ENCODE measurements around the gene CKS1B.

Gene CKS1B
- 5.8 to 17.8 (median 13.2) reads per million in 18 experiments for total RNA-seq

DNA sequence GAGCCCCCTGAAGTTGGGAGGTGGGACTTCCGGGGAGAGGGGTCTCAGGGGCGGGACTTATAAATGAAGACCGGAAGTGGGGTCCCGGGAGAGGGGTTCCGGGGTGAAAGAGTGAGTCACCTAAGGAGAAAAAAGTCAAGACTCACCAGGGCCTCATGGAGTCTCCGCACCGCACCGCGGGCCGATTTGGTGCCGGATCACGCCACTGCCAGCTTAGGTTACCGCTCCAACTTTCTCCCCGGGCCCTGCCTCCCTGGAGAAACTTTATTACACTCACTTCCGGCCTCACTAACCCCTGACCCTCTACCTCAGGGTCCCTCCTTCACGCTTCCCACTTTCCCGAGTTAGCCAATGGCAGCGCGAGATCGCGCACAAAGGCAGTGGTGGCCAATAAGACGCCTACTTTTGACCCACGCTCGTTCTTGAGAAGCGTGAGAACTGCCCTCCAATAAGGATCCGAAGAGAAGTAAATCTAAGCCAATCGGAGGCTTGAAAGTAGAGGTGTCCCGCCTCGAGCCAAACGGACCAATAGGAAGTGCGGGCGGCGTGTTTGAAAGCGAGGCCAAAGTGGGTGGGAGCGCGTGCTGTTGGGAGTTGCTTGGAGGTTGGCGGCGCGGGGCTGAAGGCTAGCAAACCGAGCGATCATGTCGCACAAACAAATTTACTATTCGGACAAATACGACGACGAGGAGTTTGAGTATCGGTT, at the start of gene CKS1B:
TSS of gene CKS1B (plus strand) at position 580 of the 706 bp plus-strand sequence. CDS start at position 645, 65 bp downstream.
- peak; percentile 100 for DNase-seq

DNA sequence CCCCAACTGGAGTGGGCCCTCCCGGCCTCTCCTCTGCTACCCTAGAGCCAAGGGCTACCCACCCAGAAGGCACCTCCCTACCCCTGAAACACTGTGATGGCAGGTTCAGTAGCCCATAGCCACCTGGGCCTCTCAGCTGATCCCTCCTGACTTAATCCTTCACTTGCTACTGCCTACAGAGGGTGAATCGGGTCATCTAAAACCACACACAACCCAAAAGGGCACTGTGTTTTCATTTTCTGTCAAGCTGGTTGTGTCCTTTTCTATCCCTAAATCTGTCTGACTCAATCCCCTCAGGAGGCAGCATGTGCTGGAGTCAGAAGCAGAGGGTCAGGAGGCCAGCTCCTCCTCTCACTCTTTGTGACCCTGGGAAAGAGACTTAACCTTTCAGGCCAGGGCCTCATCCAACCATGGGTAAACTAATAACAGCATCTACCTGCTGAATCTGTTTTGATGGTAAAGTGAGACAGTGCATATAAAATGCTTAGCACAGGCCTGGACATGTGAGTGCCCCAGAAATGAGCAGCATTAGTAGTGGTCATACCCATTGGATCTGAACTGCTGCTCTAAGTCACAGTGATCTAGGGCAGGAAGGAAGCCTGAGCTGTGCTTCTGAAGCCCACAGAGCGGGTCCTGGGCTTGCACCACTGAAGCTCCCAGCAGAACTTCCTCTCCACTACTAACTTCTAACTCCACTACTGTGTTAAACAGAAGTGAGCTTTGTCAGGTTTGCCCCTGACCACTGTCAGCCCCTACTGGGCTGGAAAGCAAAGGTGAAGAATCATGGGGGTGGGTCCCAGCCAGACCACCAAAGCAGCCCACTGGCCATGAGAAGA, 48.9 kb upstream of the CKS1B start:
- peak; percentile 16 to 52 for DNase-seq

DNA sequence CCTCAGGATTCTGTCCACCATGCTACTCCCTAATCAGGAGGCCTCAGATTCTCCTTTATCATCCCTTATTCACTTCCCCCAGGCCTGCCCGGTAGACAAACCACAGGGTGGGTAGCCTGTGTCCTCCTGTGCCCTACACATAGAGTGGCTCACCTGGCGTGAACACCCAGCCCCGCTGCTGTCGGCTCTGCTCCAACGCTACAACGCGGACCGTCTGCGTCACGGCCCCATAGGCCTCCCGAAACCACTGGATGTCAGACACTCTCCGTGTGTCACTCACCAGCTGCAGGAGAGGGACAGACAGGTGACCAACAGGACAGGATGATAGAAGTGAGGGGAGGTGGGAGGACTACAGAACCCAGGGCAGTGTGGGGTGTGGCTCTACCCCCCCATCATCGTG, 48.3 kb upstream of the CKS1B start:
- DNase-seq: no peak

DNA sequence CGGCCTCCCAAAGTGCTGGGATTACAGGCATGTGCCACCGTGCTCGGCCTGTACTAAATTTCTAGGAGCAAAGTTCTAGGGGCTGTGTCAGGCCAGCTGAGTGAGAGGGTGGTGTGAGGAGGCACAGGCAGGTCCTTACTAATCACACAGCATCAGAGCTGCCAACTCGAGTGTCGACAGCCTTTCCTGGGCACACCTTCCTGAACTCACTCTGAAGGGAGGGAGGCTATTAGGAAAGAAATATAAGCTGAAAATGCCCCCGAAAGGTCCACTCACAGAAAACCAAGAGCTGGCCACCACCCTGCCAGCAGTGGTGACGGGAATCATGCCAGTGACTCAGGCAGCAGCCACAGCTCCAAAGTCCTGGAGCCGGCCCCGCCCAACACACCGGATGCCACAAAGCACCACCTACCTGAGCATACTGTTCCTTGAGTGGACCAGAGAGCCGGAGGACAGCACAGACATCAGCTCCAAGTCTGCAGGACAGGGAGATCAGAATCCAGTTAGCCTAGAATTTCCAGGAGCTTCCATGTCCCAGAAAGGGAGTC, 42.5 kb upstream of the CKS1B start:
- DNase-seq: no peak

DNA sequence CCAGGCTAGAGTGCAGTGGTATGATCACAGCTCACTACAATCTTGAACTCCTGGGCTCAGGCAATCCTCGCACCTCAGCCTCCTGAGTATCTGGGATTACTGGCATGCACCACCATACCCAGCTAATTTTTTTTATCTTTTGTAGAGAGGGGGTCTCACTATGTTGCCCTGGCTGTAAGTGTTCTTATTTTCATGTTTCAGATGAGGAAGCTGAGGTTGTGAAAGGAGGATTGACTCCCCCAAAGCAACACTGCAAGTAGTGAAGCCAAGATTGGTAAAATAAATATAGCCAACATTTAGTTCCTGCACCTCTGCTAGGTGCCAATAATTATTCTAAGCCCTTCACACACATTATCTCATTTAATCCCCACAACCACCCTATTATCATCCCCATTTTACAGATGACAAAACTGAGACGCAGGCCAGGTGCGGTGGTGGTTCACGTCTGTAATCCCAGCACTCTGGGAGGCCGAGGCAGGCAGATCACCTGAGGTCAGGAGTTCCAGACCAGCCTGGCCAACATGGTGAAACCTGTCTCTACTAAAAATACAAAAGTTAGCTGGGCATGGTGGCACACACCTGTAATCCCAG, 40.0 kb upstream of the CKS1B start:
- DNase-seq: no peak

DNA sequence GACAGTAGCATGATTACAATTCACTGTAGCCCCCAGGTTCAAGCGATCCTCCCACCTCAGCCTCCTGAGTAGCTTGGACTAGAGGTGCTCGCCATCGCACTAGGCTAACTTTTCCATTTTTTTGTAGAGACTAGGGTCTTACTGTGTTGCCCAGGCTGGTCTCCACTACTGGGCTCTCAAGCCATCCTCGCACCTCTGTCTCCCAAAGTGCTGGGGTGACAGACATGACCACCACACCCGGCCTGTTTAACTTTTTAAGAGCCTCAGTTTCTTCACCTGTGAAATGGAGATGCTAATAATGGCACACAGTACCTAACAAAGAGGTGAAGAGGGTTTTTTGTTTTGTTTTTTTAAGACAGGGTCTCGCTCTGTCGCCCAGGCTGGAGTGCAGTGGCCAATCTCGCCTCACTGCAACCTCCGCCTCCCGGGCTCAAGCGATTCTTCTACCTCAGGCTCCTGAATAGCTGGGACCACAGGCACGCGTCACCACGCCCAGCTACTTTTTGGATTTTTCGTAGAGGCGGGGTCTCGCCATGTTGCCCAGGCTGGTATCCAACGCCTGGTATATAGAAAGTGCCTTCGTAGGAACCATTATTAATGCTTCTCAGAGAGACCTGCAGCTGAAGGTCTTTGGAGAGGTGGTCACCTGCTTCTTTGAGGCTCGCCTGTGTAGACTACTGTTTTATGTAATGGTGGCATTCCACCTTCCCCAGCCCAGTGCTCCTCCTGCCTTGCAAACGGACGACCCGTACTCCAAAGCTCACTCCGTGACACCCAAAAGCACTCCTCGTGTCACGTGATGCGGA, 38.5 kb upstream of the CKS1B start:
- no peak for DNase-seq

DNA sequence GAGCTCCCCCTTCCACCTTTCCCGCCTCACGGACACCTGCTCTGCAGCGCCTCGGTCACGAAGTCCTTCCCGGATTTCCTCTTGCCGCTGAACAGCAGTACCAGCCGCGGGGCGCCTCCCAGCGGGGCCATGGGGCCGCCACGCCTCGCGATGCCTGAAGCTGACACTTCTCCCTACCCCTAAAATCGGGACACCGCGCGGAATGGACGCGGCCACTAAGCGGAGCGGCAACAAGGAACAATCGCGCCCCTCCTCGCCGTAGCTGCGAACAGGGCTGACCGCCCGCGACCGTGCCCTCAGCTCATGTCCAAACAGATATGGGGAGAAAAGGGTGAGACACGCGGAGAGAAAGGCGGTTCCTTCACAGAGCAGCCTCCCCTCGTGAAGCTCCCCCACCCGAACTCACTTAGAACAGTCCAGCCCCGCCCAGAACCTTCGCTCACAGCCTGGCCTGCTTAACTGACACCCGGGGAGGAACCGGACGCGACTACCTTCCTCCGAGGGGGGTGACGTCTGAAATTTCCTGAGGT, 37.9 kb upstream of the CKS1B start, which contains the start of gene PMVK:
TSS of gene PMVK (minus strand) at position 165 of the 530 bp plus-strand sequence. CDS start at position 131, 34 bp downstream.
- DNase-seq: peak; percentile 93 to 96

DNA sequence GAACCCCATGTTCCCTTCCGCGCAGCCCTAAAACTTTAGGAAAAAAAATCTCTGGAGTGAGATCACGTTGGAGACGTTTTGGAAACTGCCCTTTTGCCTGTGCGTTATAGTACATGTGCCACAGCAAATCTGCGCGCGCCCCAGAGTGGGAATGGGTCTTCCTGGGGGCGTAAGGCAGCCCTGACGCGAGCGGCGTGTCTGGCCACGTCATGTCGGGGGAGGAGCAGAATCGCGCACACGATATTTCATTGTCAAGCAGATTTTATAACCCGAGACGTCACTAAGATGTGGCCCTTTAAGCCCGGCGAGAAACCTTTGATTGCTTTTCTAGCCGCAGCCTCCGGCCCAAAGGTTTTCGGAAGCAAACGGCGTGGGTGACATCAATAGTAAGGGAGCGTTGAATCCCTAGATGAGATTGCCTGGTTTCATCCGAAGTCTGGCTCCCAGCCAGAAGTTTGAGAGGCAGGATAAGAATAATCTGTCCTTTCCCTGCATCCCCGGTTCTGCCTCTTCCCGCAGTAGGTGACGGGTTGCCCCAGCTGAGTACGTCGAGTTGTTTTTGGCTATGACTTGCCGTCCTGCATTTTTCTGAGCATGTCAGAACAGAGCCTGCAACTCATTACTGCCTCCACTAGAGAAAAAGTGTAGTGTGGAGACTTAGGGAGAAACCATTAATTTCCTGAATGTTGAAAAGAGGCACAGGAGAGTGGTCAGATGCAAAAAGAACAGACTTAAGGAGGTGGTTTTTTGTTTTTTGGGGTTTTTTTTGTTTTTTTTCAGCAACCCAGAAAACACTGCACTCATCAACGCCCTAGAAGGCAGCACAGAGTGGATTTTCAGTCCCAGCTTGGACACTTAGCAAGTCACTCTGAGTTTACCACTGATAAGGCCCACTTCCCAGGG, 37.1 kb upstream of the CKS1B start:
- DNase-seq: peak; percentile 90 to 93

DNA sequence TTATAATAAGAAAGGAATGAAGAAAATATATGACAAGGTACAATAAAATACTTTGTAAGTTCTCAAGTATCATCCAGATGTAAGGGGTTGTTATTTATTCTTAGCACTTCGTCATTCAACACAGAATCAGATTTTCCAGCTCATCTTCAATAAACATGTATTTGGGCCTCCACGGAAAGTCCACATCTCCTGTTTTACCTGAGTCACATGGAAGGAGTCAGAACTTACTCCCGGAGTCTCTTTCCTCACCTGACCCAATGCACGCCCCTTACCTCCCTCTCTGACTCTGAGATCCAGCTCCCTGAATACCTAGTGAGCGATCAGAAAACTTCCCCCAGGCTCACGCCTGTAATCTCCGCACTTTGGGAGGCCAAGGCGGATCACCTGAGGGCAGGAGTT, 36.5 kb upstream of the CKS1B start:
- DNase-seq: no peak

DNA sequence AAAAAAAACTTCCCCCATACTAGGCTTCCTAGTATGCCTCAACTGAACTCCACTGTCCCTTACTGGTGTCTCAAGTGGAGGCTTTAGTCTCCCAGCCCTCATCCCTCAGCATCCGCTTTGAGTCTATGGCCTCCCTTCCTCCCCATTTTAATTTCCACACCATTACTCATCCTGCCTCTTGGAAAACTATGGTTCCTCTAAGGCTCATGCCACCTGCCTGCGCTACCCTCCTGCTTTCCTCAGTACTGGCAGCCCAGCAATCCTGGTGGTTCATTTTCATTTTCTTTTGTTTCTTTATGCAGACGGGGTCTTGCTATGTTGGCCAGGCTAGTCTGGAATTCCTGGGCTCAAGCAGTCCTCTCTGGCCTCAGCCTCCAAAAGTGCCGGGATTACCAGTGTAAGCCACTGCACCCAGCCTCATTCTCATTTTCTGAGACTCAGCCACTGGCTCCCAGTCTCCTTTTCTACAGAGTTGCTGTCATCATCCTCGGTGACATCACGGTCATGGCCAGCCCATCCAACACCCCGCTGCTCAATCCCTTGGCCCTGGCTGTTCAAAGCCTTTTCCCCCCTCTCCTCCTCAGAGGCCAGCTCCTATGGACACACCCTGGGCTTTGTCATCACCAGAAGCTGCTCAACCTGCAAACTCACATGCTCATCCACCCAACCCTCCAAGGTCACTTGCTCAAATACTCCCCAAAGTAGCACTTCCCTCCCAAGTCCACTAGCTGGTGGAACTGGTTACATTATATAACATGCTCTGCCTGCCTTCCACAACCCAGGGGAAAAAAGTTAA, 35.7 kb upstream of the CKS1B start:
- no peak for DNase-seq

DNA sequence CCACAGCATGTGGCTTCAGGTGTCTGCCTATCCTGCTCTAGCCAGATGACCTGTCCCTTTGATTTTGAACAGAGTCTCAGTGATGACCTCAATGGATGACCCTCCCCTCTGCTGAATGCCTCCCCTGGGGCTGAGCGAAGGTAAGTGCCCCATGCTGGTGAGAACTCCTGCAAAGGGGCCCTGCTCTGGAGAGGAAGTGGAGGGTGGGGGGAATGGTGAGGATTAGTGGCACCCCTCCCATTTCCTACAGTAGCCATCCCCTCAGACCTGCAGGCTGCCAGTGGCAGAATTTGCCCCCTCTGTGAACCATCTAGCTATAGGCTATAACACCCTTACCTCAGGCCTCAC, 34.3 kb upstream of the CKS1B start:
- no peak for DNase-seq

DNA sequence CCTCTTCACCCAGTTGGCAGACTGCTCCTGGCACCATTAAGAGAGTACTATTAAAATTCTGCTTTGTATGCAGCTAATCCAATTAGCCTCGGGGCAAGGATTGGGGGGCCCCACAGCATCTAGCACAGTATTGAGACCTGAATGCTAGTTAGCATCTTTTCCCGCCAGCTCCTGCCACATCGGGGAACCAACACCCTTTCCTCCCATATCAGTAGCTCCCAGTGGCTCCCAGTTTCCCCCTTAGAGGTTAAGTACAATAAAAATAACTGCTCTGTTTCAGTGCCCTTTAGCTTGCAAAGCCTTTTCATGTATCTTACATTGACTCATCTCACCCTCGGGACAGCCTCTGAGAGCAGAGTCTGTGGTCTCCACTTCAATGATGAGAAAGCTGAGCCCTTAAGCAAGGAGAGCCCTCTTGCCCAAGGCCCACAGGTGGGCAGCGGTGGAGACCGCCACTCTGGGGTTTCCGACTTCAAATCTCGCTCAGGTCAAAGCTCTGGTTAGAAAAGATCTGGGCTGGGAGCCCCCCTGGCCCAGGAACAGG, 33.8 kb upstream of the CKS1B start:
- no peak for DNase-seq

DNA sequence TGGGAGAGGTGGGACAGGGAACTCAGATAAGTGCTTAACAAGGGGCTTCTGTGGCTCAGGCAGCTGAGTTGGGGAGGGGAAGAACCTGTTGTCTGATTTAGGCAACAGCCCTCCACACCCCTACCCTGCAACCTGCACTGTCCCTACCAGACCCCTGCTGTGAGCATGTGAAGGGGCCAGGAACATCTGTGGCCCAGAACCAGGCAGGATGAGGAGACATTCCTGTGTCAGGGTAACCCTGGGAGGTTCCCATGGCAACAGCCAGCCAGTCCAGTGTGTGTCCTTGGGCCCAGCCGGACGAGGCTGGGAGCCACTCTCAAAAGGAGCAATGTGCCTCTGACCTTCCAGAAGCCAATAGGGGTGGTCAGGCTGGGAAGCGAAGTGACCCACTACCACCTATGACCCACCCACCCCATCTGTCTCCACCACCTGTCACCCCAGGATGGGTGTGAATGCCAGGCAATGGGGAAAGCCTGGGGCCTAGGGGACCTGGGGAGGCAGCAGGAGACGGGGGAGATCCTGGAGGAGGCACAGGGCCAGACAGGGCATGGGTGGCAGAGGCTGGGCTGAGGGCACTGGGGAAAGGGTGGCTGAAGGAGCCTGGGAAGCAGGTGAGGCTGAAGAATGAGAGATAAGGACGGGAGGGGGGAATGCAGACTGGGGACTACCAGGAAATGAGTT, 33.0 kb upstream of the CKS1B start:
- no peak for DNase-seq

DNA sequence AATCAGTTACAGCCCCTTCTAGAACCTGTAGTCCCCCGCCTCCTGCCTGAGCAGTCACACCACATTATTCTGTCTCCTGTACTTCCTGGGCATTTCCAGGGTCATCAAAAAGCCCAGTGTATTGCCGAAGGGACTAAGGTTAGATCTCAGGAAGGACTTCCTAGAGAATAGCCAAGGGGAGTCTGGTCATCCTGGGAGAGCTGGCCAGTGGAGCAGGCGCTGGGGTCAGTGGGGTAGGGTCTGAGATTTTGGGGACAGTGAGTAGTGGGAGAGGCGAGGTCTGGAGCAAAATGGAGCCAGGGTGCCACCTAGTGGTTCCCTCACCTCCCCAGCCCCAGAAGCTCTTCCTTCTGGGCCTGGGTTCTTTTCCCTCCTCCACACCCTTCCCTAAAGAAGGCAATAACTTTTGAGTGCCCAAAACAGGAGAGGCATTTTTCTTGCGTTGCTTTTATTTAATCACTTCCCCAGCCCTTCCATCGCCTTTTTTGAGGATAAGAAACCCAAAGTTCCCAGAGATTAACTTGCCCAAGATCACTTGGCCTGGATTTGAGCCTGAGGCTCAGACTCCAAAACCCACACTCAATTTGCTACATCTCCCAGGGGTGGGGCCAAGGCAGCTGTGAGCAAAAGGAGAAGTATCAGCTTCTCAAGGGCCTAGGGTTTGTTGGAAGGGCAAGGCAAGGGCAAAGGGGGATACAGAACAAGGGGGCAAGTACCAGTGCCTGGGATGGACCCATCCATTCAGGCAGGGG, 30.7 kb upstream of the CKS1B start:
- peak; percentile 59 to 62 for DNase-seq

DNA sequence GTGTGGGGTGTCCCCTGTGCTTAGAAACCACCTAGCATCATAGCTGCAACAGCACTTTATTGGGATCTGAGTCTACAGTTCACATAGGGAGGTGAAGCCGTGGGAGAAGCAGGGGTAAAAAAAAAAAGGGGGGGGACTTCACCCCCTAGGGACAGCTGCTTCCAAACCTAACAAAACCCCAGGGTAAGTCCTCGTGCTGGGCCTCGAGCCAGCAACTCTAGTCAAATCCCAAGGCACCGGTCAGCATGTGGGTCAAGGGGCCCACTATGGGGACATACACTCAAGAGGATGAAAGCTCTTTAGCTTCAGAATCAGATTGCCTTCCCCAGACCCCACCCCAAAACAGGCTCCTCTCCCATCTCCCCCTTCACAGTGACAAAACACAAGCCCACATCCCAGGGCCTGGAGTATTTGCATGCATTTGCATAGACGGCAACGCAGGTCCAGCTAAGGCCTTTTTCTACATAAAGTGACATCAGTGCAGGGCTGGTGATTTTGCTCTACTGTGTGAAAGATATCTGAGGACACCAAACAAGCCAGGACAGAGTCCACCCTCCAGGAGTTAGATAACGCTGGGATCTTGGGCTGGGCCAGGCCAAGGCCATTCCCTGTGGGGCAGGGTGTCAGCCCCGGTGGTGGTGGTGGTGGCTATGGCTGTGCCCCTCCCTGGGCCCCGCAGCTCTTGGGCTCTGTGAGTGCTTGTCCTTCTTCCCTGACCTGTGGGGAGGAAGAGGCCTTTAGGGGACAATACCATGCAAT, 29.9 kb upstream of the CKS1B start:
- DNase-seq: no peak

DNA sequence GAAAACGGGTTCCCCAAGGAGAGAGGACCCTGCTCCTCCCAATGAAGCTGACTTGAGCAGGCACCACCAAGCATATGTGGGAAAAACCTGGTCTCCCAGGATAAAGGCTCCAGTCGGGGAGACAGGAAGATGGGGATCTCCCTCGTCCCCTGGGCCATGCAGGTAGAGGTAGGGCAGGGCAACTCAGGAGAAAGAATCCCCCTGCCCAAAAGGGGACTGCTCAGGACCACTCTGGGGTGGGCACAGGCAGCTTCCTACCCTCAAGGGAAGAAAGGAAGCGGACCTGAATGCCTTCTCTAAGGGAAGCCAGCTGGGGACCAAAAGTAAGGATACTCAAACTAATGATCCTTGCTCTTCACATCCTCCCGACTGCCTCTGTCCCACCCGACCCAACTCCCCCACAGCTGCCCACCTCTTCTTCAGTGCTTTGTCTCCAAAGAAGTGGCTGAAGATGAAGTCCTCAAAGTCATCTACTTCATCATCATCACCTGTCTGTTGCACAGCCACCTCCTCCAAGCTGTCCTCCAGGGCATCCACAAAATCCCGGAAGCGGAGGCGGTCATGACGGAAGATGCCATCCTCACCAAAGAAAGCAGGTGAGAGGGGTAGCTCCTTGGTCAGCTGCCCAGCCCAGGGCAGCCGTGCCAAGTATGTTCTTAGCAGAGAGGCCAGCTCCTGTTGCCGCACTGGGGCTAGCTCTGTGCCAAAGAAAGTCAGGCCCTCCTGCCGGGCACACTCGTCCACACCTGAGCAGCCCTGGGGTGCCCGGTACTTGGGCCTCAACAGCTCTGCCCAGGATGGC, 29.1 kb upstream of the CKS1B start:
- no peak for DNase-seq
